GM11168 (cell line): ENCODE data around the gene DIPK1A.

ENCODE experiments used
- in situ Hi-C: fragments of 300-500 bp; cut with MboI; formaldehyde crosslinking; loops from one replicate; pipeline ENCODE4 v1.12.0; 2022; ENCODE audit warnings: low sequenced_read_pairs; ENCODE audit not compliant: unreplicated experiment

DIPK1A gene

GRCh38 chr1:92853299-92853698, 108.0 kb downstream of the DIPK1A start:
- in situ Hi-C loops: loop anchor here (10.0 kb wide), 2 partner anchors 72 to 112 kb away; partner anchors contain the start of gene DIPK1A

DNA sequence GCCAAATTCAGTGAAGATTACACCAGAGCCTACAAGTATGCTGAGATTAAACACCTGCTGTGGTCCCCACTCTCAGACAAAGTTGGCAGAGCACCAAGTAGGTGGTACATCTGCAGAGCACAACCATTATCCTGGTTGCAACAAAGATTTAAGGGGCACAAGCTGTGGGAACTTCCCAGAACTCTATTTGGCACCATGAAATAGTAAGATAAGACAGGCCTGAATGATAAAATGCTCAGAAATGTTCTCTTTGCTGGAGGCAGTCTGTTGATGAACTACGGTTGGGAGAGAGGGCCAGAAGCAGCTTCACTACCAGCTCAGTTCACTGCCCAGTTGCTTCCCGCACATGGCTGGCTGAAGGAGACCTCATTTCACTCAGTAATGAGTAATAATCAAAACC, 109.5 kb downstream of the DIPK1A start:
- in situ Hi-C loops: loop anchor here (10.0 kb wide), 2 partner anchors 73 to 113 kb away; partner anchors contain the start of gene DIPK1A

DNA sequence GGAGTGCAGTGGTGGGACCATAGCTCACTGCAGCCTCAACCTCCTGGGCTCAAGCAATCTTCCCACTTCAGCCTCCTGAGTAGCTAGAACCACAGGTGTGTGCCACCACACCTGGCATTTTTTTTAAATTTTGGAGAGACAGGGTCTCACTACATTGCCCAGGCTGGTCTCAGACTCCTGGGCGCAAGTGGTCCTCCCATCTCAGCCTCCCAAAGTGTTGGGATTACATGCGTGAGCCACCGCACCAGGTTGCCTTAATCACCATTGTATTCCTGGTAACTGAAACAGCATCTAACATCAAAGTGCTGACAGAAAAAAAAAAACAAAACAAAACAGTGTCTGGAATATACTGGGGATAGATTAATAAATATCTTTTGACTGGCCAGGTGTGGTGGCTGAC, 111.2 kb downstream of the DIPK1A start:
- in situ Hi-C loops: loop anchor here (10.0 kb wide), 2 partner anchors 75 to 115 kb away; partner anchors contain the start of gene DIPK1A

- in situ Hi-C loops: loop anchor here (25.0 kb wide), 1 partner anchor 536 kb away; no protein-coding TSS in a partner anchor
Observed at GRCh38 chr1:92848201-92848600, 113.1 kb downstream of the DIPK1A start.

DNA sequence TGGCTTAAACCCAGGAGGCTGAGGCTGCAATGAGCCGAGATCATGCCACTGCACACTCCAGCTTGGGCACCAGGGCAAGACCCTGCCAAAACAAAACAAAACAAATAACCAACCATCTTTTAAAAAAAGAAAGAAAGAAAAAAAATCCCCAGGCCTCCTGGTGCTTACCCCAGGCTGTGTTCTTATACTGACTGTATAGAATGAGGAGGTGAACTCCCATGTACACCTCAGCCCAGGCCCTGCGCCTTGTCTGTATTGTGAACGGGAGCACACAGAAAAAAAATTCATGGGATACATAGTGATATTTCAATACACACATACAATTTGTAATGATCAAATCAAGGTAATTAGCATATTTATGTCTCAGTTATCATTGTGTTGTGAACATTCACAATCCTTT, 115.4 kb downstream of the DIPK1A start:
- in situ Hi-C loops: loop anchor here (25.0 kb wide), 1 partner anchor 534 kb away; no protein-coding TSS in a partner anchor

GRCh38 chr1:92844439-92844838, 116.8 kb downstream of the DIPK1A start:
- in situ Hi-C loops: loop anchor here (25.0 kb wide), 1 partner anchor 532 kb away; no protein-coding TSS in a partner anchor

- in situ Hi-C loops: loop anchor here (25.0 kb wide), 1 partner anchor 531 kb away; no protein-coding TSS in a partner anchor
Observed at GRCh38 chr1:92843429-92844352, 117.6 kb downstream of the DIPK1A start.

- in situ Hi-C loops: loop anchor here (25.0 kb wide), 1 partner anchor 531 kb away; no protein-coding TSS in a partner anchor
Observed at GRCh38 chr1:92843046-92843423, 118.2 kb downstream of the DIPK1A start.

DNA sequence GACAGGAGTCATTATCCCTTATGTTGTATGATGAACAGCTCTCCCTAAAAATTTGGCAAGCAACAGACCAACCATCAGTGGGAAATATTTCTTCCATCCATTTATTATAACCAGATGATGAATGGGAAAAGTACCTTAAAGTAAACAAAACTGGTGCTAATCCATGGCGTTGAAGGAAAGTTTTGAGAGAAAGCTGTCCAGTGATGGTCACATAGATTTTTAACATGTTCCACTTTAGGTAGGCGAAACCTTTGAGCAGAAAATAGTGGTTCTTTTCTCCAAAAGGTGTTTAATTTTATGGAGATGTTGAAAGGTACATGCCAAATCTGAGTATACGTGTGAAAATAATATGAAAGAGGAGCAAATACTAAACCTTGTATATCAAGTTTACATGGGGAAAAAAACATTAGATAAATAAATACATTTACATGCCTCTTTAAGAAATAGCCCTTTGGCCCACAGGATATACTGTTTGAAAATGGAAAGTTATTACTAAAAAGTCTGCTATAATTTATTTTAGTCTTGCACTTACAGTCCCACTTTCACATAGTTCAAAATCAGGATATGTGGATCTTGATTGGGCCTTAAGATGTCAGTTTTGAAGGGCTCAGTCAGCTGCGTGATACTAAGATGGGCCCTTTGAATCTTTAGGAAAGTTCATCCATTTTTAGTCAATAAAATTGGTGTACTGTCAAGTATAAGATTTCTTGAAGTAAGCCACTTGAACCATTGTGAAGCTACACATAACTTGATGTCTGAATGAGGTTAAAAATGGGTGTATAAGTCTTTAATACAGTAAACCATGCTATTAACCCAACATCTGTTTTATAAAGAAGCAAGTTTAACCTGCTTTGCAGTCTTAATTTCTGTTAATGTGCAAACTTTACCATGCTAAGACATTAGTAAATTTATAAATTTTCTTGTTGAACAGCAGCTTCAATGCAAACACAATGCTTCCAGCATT, 118.9 kb downstream of the DIPK1A start:
- in situ Hi-C loops: loop anchor here (25.0 kb wide), 1 partner anchor 530 kb away; no protein-coding TSS in a partner anchor

DNA sequence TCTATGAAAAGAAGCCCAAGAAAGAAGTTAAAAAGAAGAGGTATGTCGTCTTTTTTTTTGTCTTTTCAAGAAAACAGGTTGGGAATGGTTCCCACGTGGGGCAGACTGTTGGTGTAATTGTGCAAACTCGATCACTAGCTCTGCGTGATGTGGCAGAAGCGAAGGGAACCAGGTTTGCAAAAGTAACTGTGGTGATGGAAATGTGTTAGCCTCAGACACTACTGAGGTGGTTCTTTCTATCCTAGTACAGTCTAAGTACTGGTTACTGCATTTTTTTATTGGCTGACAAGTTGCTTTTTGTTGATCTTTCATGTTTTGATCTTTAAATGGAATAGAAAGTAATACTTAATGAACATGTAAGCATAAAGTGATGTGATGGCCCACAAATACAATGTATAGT, 120.7 kb downstream of the DIPK1A start:
- in situ Hi-C loops: loop anchor here (25.0 kb wide), 1 partner anchor 528 kb away; no protein-coding TSS in a partner anchor

DNA sequence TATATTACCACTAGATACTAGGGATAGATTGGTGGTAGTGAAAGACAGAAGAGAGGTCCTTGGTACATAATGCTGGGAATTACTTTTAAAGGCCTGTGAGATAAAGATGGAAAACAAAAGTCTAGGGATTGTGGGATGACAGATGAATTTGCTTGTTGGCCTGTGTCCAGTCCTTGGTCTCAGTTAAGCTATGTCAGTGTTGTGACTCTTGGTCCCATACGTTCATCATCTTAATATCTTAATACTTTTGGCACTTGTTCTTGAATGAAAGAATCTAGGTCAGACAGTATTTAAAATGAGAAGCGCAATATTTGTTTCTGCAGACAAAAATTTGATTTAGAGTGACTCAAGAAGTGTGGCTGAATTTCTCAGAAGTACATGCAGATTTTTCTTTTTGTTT, 121.8 kb downstream of the DIPK1A start:
- in situ Hi-C loops: loop anchor here (25.0 kb wide), 1 partner anchor 527 kb away; no protein-coding TSS in a partner anchor

DNA sequence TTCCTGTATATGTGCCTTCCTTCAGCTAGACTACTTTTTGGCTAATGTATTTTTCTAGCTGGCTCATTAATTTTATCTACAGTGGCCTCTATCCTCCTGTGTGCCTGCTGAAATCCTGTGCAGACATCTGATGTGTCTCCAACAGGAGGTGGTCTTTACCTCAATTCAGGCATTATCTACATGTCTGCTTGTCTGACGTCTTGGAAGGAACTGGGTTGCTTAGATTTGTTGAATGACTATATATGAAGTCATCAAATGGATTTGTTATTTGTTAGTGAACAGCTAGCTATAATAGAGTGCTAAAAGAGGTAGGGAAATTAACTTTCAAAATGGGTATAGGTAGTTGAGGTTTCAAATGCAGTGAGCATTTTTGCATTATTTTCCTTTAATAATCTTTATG, 122.7 kb downstream of the DIPK1A start:
- in situ Hi-C loops: loop anchor here (25.0 kb wide), 1 partner anchor 526 kb away; no protein-coding TSS in a partner anchor

GRCh38 chr1:92837062-92837461, 124.2 kb downstream of the DIPK1A start:
- in situ Hi-C loops: loop anchor here (25.0 kb wide), 1 partner anchor 525 kb away; no protein-coding TSS in a partner anchor

GRCh38 chr1:92834617-92835016, 126.6 kb downstream of the DIPK1A start:
- in situ Hi-C loops: loop anchor here (25.0 kb wide), 1 partner anchor 522 kb away; no protein-coding TSS in a partner anchor

GRCh38 chr1:92833840-92834239, 127.4 kb downstream of the DIPK1A start:
- in situ Hi-C loops: loop anchor here (25.0 kb wide), 1 partner anchor 522 kb away; no protein-coding TSS in a partner anchor

DNA sequence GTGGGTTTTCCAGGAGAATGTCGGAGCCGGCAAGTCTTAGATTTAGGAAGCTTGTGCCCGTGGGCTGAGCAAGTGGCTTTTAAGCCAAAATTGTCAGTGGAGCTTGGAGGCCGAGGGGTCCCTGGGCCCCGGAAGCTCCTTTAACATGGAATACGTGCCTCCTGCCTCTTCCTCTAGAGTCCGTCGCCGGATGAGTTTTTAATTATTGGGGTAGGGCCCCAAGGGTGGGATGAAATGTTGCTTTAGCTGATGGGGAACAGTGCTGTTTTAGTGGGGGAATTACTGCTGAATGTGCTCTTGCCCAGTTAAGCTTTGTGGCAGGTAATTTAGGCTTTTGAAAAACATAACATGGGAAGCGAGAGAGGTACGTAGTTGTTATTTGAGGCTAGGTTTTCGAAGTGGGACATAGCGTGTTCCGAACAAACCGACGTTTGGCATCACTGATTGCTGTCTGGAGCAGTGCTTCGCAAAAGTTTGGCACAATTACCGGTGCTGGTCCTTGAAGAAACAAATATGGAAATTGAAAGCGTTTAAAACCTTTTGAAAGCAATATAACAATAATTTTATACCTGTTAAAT, 128.6 kb downstream of the DIPK1A start:
- in situ Hi-C loops: loop anchor here (25.0 kb wide), 1 partner anchor 520 kb away; no protein-coding TSS in a partner anchor

GRCh38 chr1:92831762-92832536, 129.3 kb downstream of the DIPK1A start, which contains the start of gene RPL5:
Gene RPL5, plus strand, starts transcription at chr1:92832040. Its CDS starts 75 bp downstream, at chr1:92832115.
- in situ Hi-C loops: loop anchor here (25.0 kb wide), 1 partner anchor 520 kb away; no protein-coding TSS in a partner anchor

GRCh38 chr1:92831368-92831761, 129.9 kb downstream of the DIPK1A start:
- in situ Hi-C loops: loop anchor here (25.0 kb wide), 1 partner anchor 519 kb away; no protein-coding TSS in a partner anchor
